Adipose tissue (tissue), 3 donors: ENCODE results near the gene OSBPL5. TPM values are rescaled to one million over a fixed set of nuclear protein-coding genes. Genes with fewer than 3 reads are reported as not detected.

Source experiments
- H3K27ac ChIP-seq: one replicate; pipeline ENCODE4 v1.5.1; 2013; ENCODE audit warnings: low read depth, low read length
- WGBS, 3 donors: extraction: QIAGEN DNeasy Blood & Tissue Kit; methylation state at CpG; one replicate each; pipeline ENCODE4 v1.1.7; 2013; 5-methylcytosine and 5-hydroxymethylcytosine counted together
- polyA plus RNA-seq, 3 donors: library from polyadenylated mRNA; stranded (reverse); fragments of 200-250 nt; gene quantifications; one replicate each; pipeline ENCODE4 v1.2.3, GENCODE V29; 2013
- donor health status: healthy with polysubstance abuse.
- donor health status: Bipolar disorder and iron deficiency.
- donor health status: healthy.

OSBPL5 gene
- polyA plus RNA-seq, 3 donors, result 9.5 to 25.3 (median 19.7) TPM

GRCh38 chr11:3199537-3200295 lies 34.6 kb upstream of the OSBPL5 start:
- H3K27ac ChIP-seq, result no peak overlapping the region
- 66 to 81% (median 81%) methylated on average over 17 to 19 of the region's 19 CpGs for WGBS, 3 donors

GRCh38 chr11:3198815-3199214 lies 33.7 kb upstream of the OSBPL5 start:
- WGBS, 3 donors, result 84 to 92% (median 86%) methylated on average over 15 of the region's 15 CpGs
- H3K27ac ChIP-seq, result no peak overlapping the region

- no peak overlapping the region for H3K27ac ChIP-seq
- WGBS, 3 donors, result 74 to 86% (median 83%) methylated on average over 8 of the region's 8 CpGs
These were observed 32.9 kb upstream of the OSBPL5 start for GRCh38 chr11:3197878-3198528.

- WGBS, 3 donors, result 77 to 85% (median 84%) methylated on average over 11 of the region's 11 CpGs
These were observed 32.1 kb upstream of the OSBPL5 start for GRCh38 chr11:3197044-3197695.

GRCh38 chr11:3196161-3197043 lies 31.3 kb upstream of the OSBPL5 start:
- no peak overlapping the region for H3K27ac ChIP-seq
- WGBS, 3 donors, result 76 to 82% (median 82%) methylated on average over 22 to 23 of the region's 23 CpGs

More at GRCh38 chr11:3197044-3197695, 32.1 kb upstream of the OSBPL5 start:
- H3K27ac ChIP-seq, result no peak overlapping the region

GRCh38 chr11:3195251-3196160 lies 30.4 kb upstream of the OSBPL5 start:
- 58 to 64% (median 58%) methylated on average over 22 of the region's 22 CpGs for WGBS, 3 donors

GRCh38 chr11:3194016-3194816 lies 29.1 kb upstream of the OSBPL5 start:
- no peak overlapping the region for H3K27ac ChIP-seq
- 62 to 71% (median 70%) methylated on average over 10 to 12 of the region's 12 CpGs for WGBS, 3 donors

More at GRCh38 chr11:3195251-3196160, 30.4 kb upstream of the OSBPL5 start:
- H3K27ac ChIP-seq, result no peak overlapping the region

- 80 to 86% (median 83%) methylated on average over 19 of the region's 19 CpGs for WGBS, 3 donors
- no peak overlapping the region for H3K27ac ChIP-seq
These were observed 28.4 kb upstream of the OSBPL5 start for GRCh38 chr11:3193373-3194015.

- no peak overlapping the region for H3K27ac ChIP-seq
- WGBS, 3 donors, result 85 to 90% (median 90%) methylated on average over 13 to 14 of the region's 14 CpGs
These were observed 27.6 kb upstream of the OSBPL5 start for GRCh38 chr11:3192511-3193372.

- H3K27ac ChIP-seq, result no peak overlapping the region
- 89 to 96% (median 90%) methylated on average over 19 of the region's 19 CpGs for WGBS, 3 donors
These were observed 26.6 kb upstream of the OSBPL5 start for GRCh38 chr11:3191586-3192324.

- WGBS, 3 donors, result 69 to 88% (median 85%) methylated on average over 6 of the region's 6 CpGs
- no peak overlapping the region for H3K27ac ChIP-seq
These were observed 25.5 kb upstream of the OSBPL5 start for GRCh38 chr11:3190600-3190999.

- H3K27ac ChIP-seq, result no peak overlapping the region
- 78 to 87% (median 83%) methylated on average over 11 of the region's 11 CpGs for WGBS, 3 donors
These were observed 24.9 kb upstream of the OSBPL5 start for GRCh38 chr11:3189886-3190583.

GRCh38 chr11:3189196-3189843 lies 24.2 kb upstream of the OSBPL5 start:
- WGBS, 3 donors, result 49 to 69% (median 66%) methylated on average over 15 of the region's 15 CpGs
- H3K27ac ChIP-seq, result no peak overlapping the region
